Stomach (tissue), 9 donors: ENCODE data around the gene BCAP29. TPM values are rescaled to one million over a fixed set of nuclear protein-coding genes. Genes with fewer than 3 reads are reported as not detected.
"Not testable (repeated sequence)": the region's sequence is repeated elsewhere in the genome, so short reads cannot be mapped to it uniquely, and the experiment has no call there.

Experiments used
- DNase-seq, 2 donors: peaks; one replicate each; pipeline versions ENCODE4 v3.0.0 to v3.0.0-alpha.2; 2013 to 2019
- H3K27ac ChIP-seq, 5 donors: fragments of 200-600 bp in 4 of 5; sonication (generic) in 4 of 5; one replicate each; pipeline ENCODE4 v1.5.1; 2013 to 2019; ENCODE audit warnings: mild to moderate bottlenecking in 1 of 5, moderate library complexity in 1 of 5
- H3K27me3 ChIP-seq, 3 donors: fragments of 200-600 bp; sonication (generic); one replicate each; pipeline ENCODE4 v1.5.1; 2017 to 2019; ENCODE audit warnings: mixed run types in 1 of 3
- H3K36me3 ChIP-seq, 4 donors: fragments of 200-600 bp; sonication (generic); 1 replicate in 3 of 4; 2 replicates in 1 of 4; pipeline ENCODE4 v1.5.1; 2016 to 2019
- H3K4me1 ChIP-seq, 4 donors: fragments of 200-600 bp; sonication (generic); one replicate each; pipeline ENCODE4 v1.5.1; 2016 to 2019
- H3K4me3 ChIP-seq, 4 donors: fragments of 200-600 bp; sonication (generic) in 3 of 4; one replicate each; pipeline ENCODE4 v1.5.1; 2016 to 2019; ENCODE audit warnings: mild to moderate bottlenecking in 1 of 4
- H3K9me3 ChIP-seq, 4 donors: fragments of 200-600 bp; sonication (generic); one replicate each; pipeline ENCODE4 v1.5.1; 2016 to 2019
- CTCF ChIP-seq, 7 experiments: fragments of 450-650 bp in 4 of 7; fragments of 200-600 bp in 3 of 7; sonication (generic) in 3 of 7; IDR thresholded peaks; one replicate each; pipeline ENCODE4 v1.5.1; 2016 to 2019; ENCODE audit warnings: antibody characterized with exemption in 7 of 7, control low read depth in 2 of 7, mild to moderate bottlenecking in 1 of 7
- EP300 ChIP-seq: sonication (generic); formaldehyde crosslinking; IDR thresholded peaks from one replicate; pipeline ENCODE4 v1.6.1; 2017; ENCODE audit warnings: antibody characterized with exemption
- POLR2A ChIP-seq, 4 donors: fragments of 450-650 bp; IDR thresholded peaks; one replicate each; pipeline ENCODE4 v1.6.1; 2016; ENCODE audit warnings: antibody characterized with exemption in 4 of 4, control low read depth in 2 of 4, mild to moderate bottlenecking in 1 of 4, moderate library complexity in 1 of 4
- POLR2AphosphoS5 ChIP-seq, 3 donors: sonication (generic); formaldehyde crosslinking; IDR thresholded peaks; one replicate each; pipeline ENCODE4 v1.6.1; 2016; ENCODE audit warnings: antibody characterized with exemption in 3 of 3
- WGBS, 5 donors: extraction: QIAGEN DNeasy Blood & Tissue Kit in 3 of 5; methylation state at CpG; one replicate each; pipeline versions ENCODE4 v1.1.5 to v1.1.7; 2013 to 2018; 5-methylcytosine and 5-hydroxymethylcytosine counted together
- intact Hi-C: fragments of 100-400 bp; cut with DNase I; formaldehyde crosslinking; loops from one replicate; pipeline ENCODE4 v1.15.1; 2023; ENCODE audit warnings: low total_unique reads
- polyA plus RNA-seq, 3 donors: library from polyadenylated mRNA; stranded (reverse); fragments of 200-250 nt; gene quantifications; one replicate each; pipeline ENCODE4 v1.2.3, GENCODE V29; 2013
- total RNA-seq, 5 donors: library from RNA; depleted of rRNA; stranded (reverse); fragments of >200 nt; gene quantifications; one replicate each; pipeline versions ENCODE4 v1.1.0 to v1.2.3, GENCODE V29; 2014 to 2016
- donor health status: healthy with polysubstance abuse.
- donor health status: Bipolar disorder and iron deficiency.
- donor health status: healthy.

Gene BCAP29
- total and polyA plus RNA-seq, 8 donors: 26.1 to 73.1 (median 44.8) TPM

GRCh38 chr7:107638594-107638993 lies 58.5 kb downstream of the BCAP29 start:
- WGBS, 5 donors: 65 to 87% (median 83%) methylated on average over 1 of the region's 1 CpG
- H3K27ac ChIP-seq: no peak overlapping the region
- H3K36me3 ChIP-seq: no peaks in the 10 kb centered on the region

GRCh38 chr7:107639070-107639469 lies 59.0 kb downstream of the BCAP29 start:
- H3K27me3 ChIP-seq, H3K9me3 ChIP-seq, intact Hi-C loops, H3K36me3 ChIP-seq, H3K4me1 ChIP-seq, DNase-seq, H3K27ac ChIP-seq, H3K4me3 ChIP-seq: not testable (repeated sequence)
- WGBS, 5 donors: 93 to 100% (median 96%) methylated on average over 2 of the region's 2 CpGs

More at GRCh38 chr7:107638594-107638993, 58.5 kb downstream of the BCAP29 start:
- Histone ChIP-seq H3K27me3 (no peaks in the 10 kb centered on the region), H3K9me3 (no peaks in the 10 kb centered on the region), H3K4me1 (no peaks in the 10 kb centered on the region), H3K4me3 (no peak overlapping the region)
- intact Hi-C loops: no loop called here
- no peak for DNase-seq
- TF ChIP-seq POLR2AphosphoS5 (IDR thresholded peaks at IDR 0.05) (no peak), CTCF (IDR thresholded peaks at IDR 0.05) (no peak), POLR2A (IDR thresholded peaks at IDR 0.05) (no peak), EP300 (no peak)

GRCh38 chr7:107641676-107642075 lies 61.6 kb downstream of the BCAP29 start:
- no peaks in the 10 kb centered on the region for H3K27me3 ChIP-seq
- H3K4me1 ChIP-seq: peaks cover 0 to 10% (median 0%) of the 10 kb centered on the region in 4 donors
- intact Hi-C loops: no loop called here
- DNase-seq: peak in 1 of 2 donors; percentile 23
- 72 to 86% (median 78%) methylated on average over 1 of the region's 1 CpG for WGBS, 5 donors
- no peaks in the 10 kb centered on the region for H3K9me3 ChIP-seq
- no peak overlapping the region for H3K4me3 ChIP-seq
- no peaks in the 10 kb centered on the region for H3K36me3 ChIP-seq
- no peak overlapping the region for H3K27ac ChIP-seq
- TF ChIP-seq EP300: no peak
- no peak for TF ChIP-seq POLR2AphosphoS5 (IDR thresholded peaks at IDR 0.05)
- no peak for TF ChIP-seq CTCF (IDR thresholded peaks at IDR 0.05)
- TF ChIP-seq POLR2A (IDR thresholded peaks at IDR 0.05): no peak

- Histone ChIP-seq H3K9me3 (no peaks in the 10 kb centered on the region), H3K27ac (no peak overlapping the region), H3K4me3 (no peak overlapping the region), H3K4me1 (peaks cover 0 to 10% (median 0%) of the 10 kb centered on the region in 4 donors), H3K27me3 (no peaks in the 10 kb centered on the region), H3K36me3 (no peaks in the 10 kb centered on the region)
- intact Hi-C loops: no loop called here
- TF ChIP-seq CTCF (IDR thresholded peaks at IDR 0.05) (no peak), EP300 (no peak), POLR2AphosphoS5 (IDR thresholded peaks at IDR 0.05) (no peak), POLR2A (IDR thresholded peaks at IDR 0.05) (no peak)
- 71 to 82% (median 73%) methylated on average over 4 of the region's 4 CpGs for WGBS, 5 donors
- DNase-seq: no peak
These were observed 62.5 kb downstream of the BCAP29 start for GRCh38 chr7:107642501-107642900.

- no peak for DNase-seq
- H3K27me3 ChIP-seq: no peaks in the 10 kb centered on the region
- no peak for TF ChIP-seq CTCF (IDR thresholded peaks at IDR 0.05)
- TF ChIP-seq POLR2AphosphoS5 (IDR thresholded peaks at IDR 0.05): no peak
- TF ChIP-seq POLR2A (IDR thresholded peaks at IDR 0.05): no peak
- no peak for TF ChIP-seq EP300
- peaks cover 0 to 10% (median 0%) of the 10 kb centered on the region in 4 donors for H3K4me1 ChIP-seq
- WGBS, 5 donors: 39 to 80% (median 64%) methylated on average over 1 of the region's 1 CpG
- no peak overlapping the region for H3K27ac ChIP-seq
- H3K4me3 ChIP-seq: no peak overlapping the region
- intact Hi-C loops: no loop called here
- no peaks in the 10 kb centered on the region for H3K36me3 ChIP-seq
- no peaks in the 10 kb centered on the region for H3K9me3 ChIP-seq
These were observed 63.4 kb downstream of the BCAP29 start for GRCh38 chr7:107643407-107643806.
